B cell (primary cell): ENCODE measurements around the gene EEF1E1. TPM values are rescaled to one million over a fixed set of nuclear protein-coding genes. Genes with fewer than 3 reads are reported as not detected.

Experiments
- ATAC-seq: fragments of 200-7000 bp; cut with Tn5 transposase; one replicate; pipeline ENCODE4 v1.10.0; 2021; ENCODE audit warnings: low read depth, mild to moderate bottlenecking, moderate number of reproducible peaks, moderate library complexity
- CTCF ChIA-PET: fragments of 350-600 bp; sonication (Branson Sonifier 250); formaldehyde crosslinking; loops from one replicate; lab custom pipeline; 2021; ENCODE audit warnings: antibody characterized with exemption, inconsistent platforms; lab: Charles Lee
- POLR2A ChIA-PET: fragments of 350-600 bp; sonication (Branson Sonifier 250); formaldehyde crosslinking; loops from one replicate; lab custom pipeline; 2021; ENCODE audit warnings: antibody characterized with exemption; lab: Charles Lee
- DNase-seq: peaks from one replicate; pipeline ENCODE4 v3.0.0; 2013
- H2AFZ ChIP-seq: 2 replicates; pipeline ENCODE4 v1.6.1; 2012; ENCODE audit warnings: mild to moderate bottlenecking, low read depth, low read length; ENCODE audit not compliant: insufficient read depth, poor library complexity, severe bottlenecking
- H3K27ac ChIP-seq, 2 donors: 1 replicate in 1 of 2; 2 replicates in 1 of 2; pipeline ENCODE4 v1.5.1; 2012 to 2013; ENCODE audit warnings: low read length in 2 of 2, mild to moderate bottlenecking in 2 of 2, moderate library complexity in 1 of 2
- H3K27me3 ChIP-seq, 4 experiments: fragments of 200-600 bp in 1 of 4; sonication (generic) in 1 of 4; replicated peaks in 1 of 4; 1 replicate in 2 of 4; 2 replicates in 2 of 4; pipeline versions ENCODE4 v1.6.1 to v1.7.0; 2013 to 2016; ENCODE audit warnings: low read length in 3 of 4, mild to moderate bottlenecking in 2 of 4, mixed read lengths in 1 of 4, moderate library complexity in 1 of 4; ENCODE audit not compliant: insufficient read depth in 4 of 4, control insufficient read depth in 3 of 4; ENCODE audit errors: control extremely low read depth in 1 of 4
- H3K36me3 ChIP-seq, 2 experiments: replicated peaks in 1 of 2; 1 replicate in 1 of 2; 2 replicates in 1 of 2; pipeline versions ENCODE4 v1.6.1 to v1.7.1; 2013; ENCODE audit warnings: low read length in 1 of 2; ENCODE audit not compliant: insufficient read depth in 2 of 2, control insufficient read depth in 1 of 2; ENCODE audit errors: control extremely low read depth in 1 of 2, extremely low read depth in 1 of 2
- H3K4me1 ChIP-seq, 2 donors: fragments of 200-600 bp in 1 of 2; sonication (generic) in 1 of 2; 1 replicate in 1 of 2; 2 replicates in 1 of 2; pipeline versions ENCODE4 v1.5.1 to v1.6.1; 2013 to 2017; ENCODE audit warnings: low read length in 2 of 2; ENCODE audit not compliant: control insufficient read depth in 2 of 2, insufficient read depth in 2 of 2
- H3K4me2 ChIP-seq: replicated peaks from 2 replicates; pipeline ENCODE3; 2012; ENCODE audit warnings: mild to moderate bottlenecking, low read depth, low read length; ENCODE audit not compliant: poor library complexity, severe bottlenecking
- H3K4me3 ChIP-seq, 5 experiments: fragments of 200-600 bp in 1 of 5; sonication (generic) in 1 of 5; 1 replicate in 3 of 5; 2 replicates in 2 of 5; pipeline versions ENCODE4 v1.5.1 to v1.7.0; 2011 to 2016; ENCODE audit warnings: low read length in 4 of 5, mild to moderate bottlenecking in 4 of 5, low read depth in 2 of 5, control low read depth in 1 of 5, moderate library complexity in 1 of 5; ENCODE audit not compliant: insufficient read depth in 1 of 5; ENCODE audit errors: control extremely low read depth in 1 of 5, extremely low read depth in 1 of 5
- H3K79me2 ChIP-seq: fragments of 200-600 bp; sonication (generic); one replicate; pipeline ENCODE4 v1.6.0; 2016; ENCODE audit warnings: low read length; ENCODE audit not compliant: control insufficient read depth, insufficient read depth
- H3K9ac ChIP-seq: fragments of 200-600 bp; sonication (generic); 2 replicates; pipeline ENCODE4 v1.6.1; 2017; ENCODE audit warnings: mild to moderate bottlenecking, low read length, moderate library complexity
- H3K9me3 ChIP-seq, 3 donors: one replicate each; pipeline versions ENCODE4 v1.6.1 to v1.7.1; 2013; ENCODE audit warnings: low read length in 2 of 3; ENCODE audit not compliant: control insufficient read depth in 2 of 3, insufficient read depth in 1 of 3; ENCODE audit errors: control extremely low read depth in 1 of 3
- H4K20me1 ChIP-seq: 2 replicates; pipeline ENCODE4 v1.6.0; 2012; ENCODE audit warnings: mild to moderate bottlenecking, low read length; ENCODE audit not compliant: insufficient read depth, control insufficient read depth, poor library complexity, severe bottlenecking
- H3K27ac Mint-ChIP-seq: one replicate; pipeline ENCODE4 v1.8.0; 2021; ENCODE audit warnings: mixed read lengths
- H3K27me3 Mint-ChIP-seq: one replicate; pipeline ENCODE4 v1.8.0; 2021; ENCODE audit warnings: mixed read lengths
- H3K4me1 Mint-ChIP-seq: one replicate; pipeline ENCODE4 v1.8.0; 2021; ENCODE audit warnings: mixed read lengths
- H3K4me3 Mint-ChIP-seq: one replicate; pipeline ENCODE4 v1.8.0; 2021; ENCODE audit warnings: mixed read lengths
- H3K9me3 Mint-ChIP-seq: one replicate; pipeline ENCODE4 v1.8.0; 2022; ENCODE audit warnings: mixed read lengths; ENCODE audit not compliant: insufficient read depth
- CTCF ChIP-seq: fragments of 200-600 bp; IDR thresholded peaks from one replicate; pipeline ENCODE4 v1.8.0; 2022; ENCODE audit warnings: antibody characterized with exemption, mild to moderate bottlenecking
- EZH2 ChIP-seq: IDR thresholded peaks from 2 replicates; pipeline ENCODE4 v1.6.1; 2012; ENCODE audit warnings: borderline replicate concordance, low read depth, mild to moderate bottlenecking, moderate library complexity, low read length; ENCODE audit not compliant: insufficient read depth, poor library complexity, severe bottlenecking
- WGBS: methylation state at CpG from one replicate; pipeline ENCODE4 v1.1.5; 2013; ENCODE audit warnings: missing lambda C conversion rate; ENCODE audit not compliant: insufficient coverage; 5-methylcytosine and 5-hydroxymethylcytosine counted together
- intact Hi-C: fragments of 100-400 bp; cut with micrococcal nuclease; formaldehyde crosslinking; loops from one replicate; pipeline ENCODE4 v1.10.0; 2022
- polyA plus RNA-seq: library from polyadenylated mRNA; depleted of rRNA; stranded (reverse); fragments of >200 nt; gene quantifications from 2 replicates; pipeline ENCODE4 v1.2.3, GENCODE V29; 2012
- total RNA-seq, 2 donors: library from RNA; stranded (reverse); fragments of 120-200 nt in 1 of 2; gene quantifications; 1 replicate in 1 of 2; 2 replicates in 1 of 2; pipeline versions ENCODE4 v1.2.3 to v1.2.4, GENCODE V29; 2013 to 2022

The EEF1E1 gene
- total and polyA plus RNA-seq, 2 donors (not counting 1 experiment from before 2014, with no cell fraction given), result 20.1 to 23.1 TPM

GRCh38 chr6:8069151-8069550, 33.2 kb downstream of the EEF1E1 start:
- no peak for ATAC-seq
- peaks cover 7 to 10% of the 10 kb centered on the region in 2 donors for H3K4me1 ChIP-seq
- TF ChIP-seq EZH2 (no peak), CTCF (no peak)
- H3K9me3 ChIP-seq, result no peaks in the 10 kb centered on the region
- no peaks in the 10 kb centered on the region for H3K79me2 ChIP-seq
- no peak overlapping the region for H3K9ac ChIP-seq
- H3K4me1 Mint-ChIP-seq, result peaks cover 13% of the 10 kb centered on the region
- no peak overlapping the region for H3K4me3 Mint-ChIP-seq
- no peak overlapping the region for H3K27ac ChIP-seq
- H3K4me3 ChIP-seq, result no peak overlapping the region
- ChIA-PET CTCF (interaction anchor here (0.6 kb wide), 1 partner anchor 20 kb away, joined by 3 read pairs; no protein-coding TSS in a partner anchor), POLR2A (no interaction called here)
- H3K27ac Mint-ChIP-seq, result no peak overlapping the region
- no peaks in the 10 kb centered on the region for H3K27me3 ChIP-seq
- H3K9me3 Mint-ChIP-seq, result no peaks in the 10 kb centered on the region
- no peaks in the 10 kb centered on the region for H3K27me3 Mint-ChIP-seq
- H4K20me1 ChIP-seq, result no peaks in the 10 kb centered on the region
- 86% methylated on average over 3 of the region's 4 CpGs for WGBS
- H2AFZ ChIP-seq, result no peak overlapping the region
- no peaks in the 10 kb centered on the region for H3K36me3 ChIP-seq
- DNase-seq, result no peak
- intact Hi-C loops, result no loop called here
- no peak overlapping the region for H3K4me2 ChIP-seq

- 100% methylated on average over 2 of the region's 4 CpGs for WGBS
These were observed 36.2 kb downstream of the EEF1E1 start for GRCh38 chr6:8066108-8066507.

More at GRCh38 chr6:8066108-8066507, 36.2 kb downstream of the EEF1E1 start:
- no peak for ATAC-seq
- intact Hi-C loops, result no loop called here
- TF ChIP-seq EZH2 (no peak), CTCF (no peak)
- H4K20me1 ChIP-seq, result no peaks in the 10 kb centered on the region
- H3K4me3 ChIP-seq, result no peak overlapping the region
- no peak overlapping the region for H3K4me3 Mint-ChIP-seq
- peak overlapping the region; percentile 84 for H2AFZ ChIP-seq
- DNase-seq, result no peak
- peaks cover 19% of the 10 kb centered on the region for H3K4me1 Mint-ChIP-seq
- H3K27ac Mint-ChIP-seq, result no peak overlapping the region
- H3K36me3 ChIP-seq, result peaks cover 0 to 5% of the 10 kb centered on the region in 2 experiments
- no peaks in the 10 kb centered on the region for H3K27me3 ChIP-seq
- H3K9me3 ChIP-seq, result no peaks in the 10 kb centered on the region
- POLR2A ChIA-PET, result no interaction called here
- H3K4me1 ChIP-seq, result peaks cover 7 to 15% of the 10 kb centered on the region in 2 donors
- CTCF ChIA-PET, result interaction anchor here (1.1 kb wide), 1 partner anchor 35 kb away, joined by 3 read pairs; no protein-coding TSS in a partner anchor
- no peak overlapping the region for H3K4me2 ChIP-seq
- H3K27ac ChIP-seq, result no peak overlapping the region
- no peaks in the 10 kb centered on the region for H3K79me2 ChIP-seq
- no peak overlapping the region for H3K9ac ChIP-seq
- no peaks in the 10 kb centered on the region for H3K27me3 Mint-ChIP-seq
- no peaks in the 10 kb centered on the region for H3K9me3 Mint-ChIP-seq
